Measurements from ENCODE around the gene MMP28.

The MMP28 gene

DNA sequence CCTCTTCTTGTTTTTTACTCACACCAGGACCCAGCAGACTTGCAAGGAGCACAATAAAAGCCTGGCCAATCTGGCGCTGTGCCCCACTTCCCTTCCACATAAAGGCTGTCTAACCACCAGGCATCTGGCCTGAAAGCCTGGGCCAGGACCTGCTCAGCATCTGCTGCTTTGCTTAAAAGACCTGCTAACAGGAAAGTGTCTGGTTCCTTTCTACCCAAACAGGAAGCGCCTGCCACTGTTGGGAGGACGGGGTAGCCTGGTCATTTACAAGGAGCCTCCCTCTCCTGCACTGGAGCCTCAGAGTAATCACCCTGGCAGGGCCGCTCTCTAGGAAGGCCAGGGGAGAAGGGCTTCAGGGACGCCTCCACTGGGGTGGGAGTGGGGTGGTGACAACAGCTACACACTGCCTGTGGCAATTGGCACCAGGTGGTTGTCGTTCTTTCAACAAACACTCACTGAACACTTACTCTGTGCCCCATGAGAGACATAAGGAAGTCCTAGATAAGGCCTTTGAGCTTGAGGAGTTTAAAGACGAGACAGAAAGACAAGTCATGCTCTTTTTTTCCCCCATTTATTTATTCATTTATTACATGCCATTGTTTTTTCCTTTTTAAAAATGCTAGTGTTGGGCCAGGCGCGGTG is 6.3 kb upstream of the MMP28 start:
- TF ChIP-seq, protein P1, sequence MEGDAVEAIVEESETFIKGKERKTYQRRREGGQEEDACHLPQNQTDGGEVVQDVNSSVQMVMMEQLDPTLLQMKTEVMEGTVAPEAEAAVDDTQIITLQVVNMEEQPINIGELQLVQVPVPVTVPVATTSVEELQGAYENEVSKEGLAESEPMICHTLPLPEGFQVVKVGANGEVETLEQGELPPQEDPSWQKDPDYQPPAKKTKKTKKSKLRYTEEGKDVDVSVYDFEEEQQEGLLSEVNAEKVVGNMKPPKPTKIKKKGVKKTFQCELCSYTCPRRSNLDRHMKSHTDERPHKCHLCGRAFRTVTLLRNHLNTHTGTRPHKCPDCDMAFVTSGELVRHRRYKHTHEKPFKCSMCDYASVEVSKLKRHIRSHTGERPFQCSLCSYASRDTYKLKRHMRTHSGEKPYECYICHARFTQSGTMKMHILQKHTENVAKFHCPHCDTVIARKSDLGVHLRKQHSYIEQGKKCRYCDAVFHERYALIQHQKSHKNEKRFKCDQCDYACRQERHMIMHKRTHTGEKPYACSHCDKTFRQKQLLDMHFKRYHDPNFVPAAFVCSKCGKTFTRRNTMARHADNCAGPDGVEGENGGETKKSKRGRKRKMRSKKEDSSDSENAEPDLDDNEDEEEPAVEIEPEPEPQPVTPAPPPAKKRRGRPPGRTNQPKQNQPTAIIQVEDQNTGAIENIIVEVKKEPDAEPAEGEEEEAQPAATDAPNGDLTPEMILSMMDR (IDR thresholded peaks at IDR 0.05; ENCODE audit: low read depth, low read length, missing control alignments): no peak
- no peak overlapping the region for H3K4me3 ChIP-seq (replicated peaks; ENCODE audit: low read depth, low read length)
- peak; percentile 80 for DNase-seq (ENCODE audit: extremely low read depth, low read depth)

DNA sequence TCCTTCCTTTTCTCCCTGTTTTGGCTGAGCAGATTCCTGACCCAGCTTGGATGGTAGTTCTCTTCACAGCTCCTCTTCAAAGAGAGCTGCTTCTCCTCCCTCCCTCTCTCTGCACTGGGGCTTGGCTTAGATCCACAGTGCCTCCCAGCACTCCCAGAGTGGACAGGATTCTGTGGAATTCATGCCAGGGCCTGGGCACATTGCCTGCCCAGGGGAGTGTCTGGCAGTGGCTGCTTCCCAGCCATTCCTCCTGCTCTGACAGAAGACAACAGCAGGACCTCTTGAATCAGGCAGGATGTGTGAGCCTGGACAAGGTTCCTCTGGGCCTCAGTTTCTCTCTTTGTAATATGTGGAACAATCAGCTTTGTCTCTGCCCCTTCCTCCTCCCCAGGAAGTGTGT is 4.5 kb upstream of the MMP28 start:
- H3K4me3 ChIP-seq (replicated peaks; ENCODE audit: low read depth, low read length): no peak overlapping the region
- TF ChIP-seq, protein P1 (IDR thresholded peaks at IDR 0.05; ENCODE audit: low read depth, low read length, missing control alignments): no peak
- no peak for DNase-seq (ENCODE audit: extremely low read depth, low read depth)

DNA sequence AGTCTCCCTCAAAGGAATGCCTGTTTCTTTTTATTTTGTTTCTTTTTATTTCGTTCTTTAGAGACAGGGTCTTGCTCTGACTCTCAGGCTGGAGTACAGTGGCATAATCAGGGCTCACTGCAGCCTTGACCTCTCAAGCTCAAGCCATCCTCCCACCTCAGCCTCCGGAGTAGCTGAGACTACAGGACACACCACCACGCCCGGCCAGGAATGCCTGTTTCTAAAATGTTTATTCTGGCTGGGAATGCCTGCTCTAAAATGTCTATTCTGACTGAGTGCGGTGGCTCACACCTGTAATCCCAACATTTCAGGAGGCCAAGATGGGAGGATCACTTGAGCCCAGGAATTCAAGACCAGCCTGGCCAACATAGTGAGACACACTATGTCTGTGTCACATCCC is 2.5 kb upstream of the MMP28 start:
- TF ChIP-seq, protein P1 (IDR thresholded peaks at IDR 0.05; ENCODE audit: low read depth, low read length, missing control alignments): no peak
- no peak for DNase-seq (ENCODE audit: extremely low read depth, low read depth)
- H3K4me3 ChIP-seq (replicated peaks; ENCODE audit: low read depth, low read length): no peak overlapping the region

DNA sequence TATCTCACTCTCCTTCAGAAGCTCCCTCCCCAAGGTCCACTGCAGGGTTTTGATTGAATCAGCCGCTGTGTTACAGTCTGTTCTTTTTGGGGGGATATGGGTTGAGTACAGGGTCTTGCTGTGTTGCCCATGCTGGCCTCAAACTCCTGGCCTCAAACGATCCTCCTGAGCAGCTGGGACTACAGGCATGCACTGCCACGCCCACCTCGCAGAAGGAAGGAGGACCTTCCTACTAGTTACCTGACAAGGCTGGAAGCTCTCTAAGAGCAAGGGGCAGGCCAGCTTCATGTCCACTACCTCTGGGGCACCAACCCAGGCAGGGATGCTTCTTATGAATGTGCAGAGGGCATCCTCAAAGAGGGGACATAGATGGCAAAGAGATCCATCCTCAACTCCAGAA is 1.9 kb upstream of the MMP28 start:
- TF ChIP-seq, protein P1 (IDR thresholded peaks at IDR 0.05; ENCODE audit: low read depth, low read length, missing control alignments): no peak
- no peak overlapping the region for H3K4me3 ChIP-seq (replicated peaks; ENCODE audit: low read depth, low read length)
- no peak for DNase-seq (ENCODE audit: extremely low read depth, low read depth)

DNA sequence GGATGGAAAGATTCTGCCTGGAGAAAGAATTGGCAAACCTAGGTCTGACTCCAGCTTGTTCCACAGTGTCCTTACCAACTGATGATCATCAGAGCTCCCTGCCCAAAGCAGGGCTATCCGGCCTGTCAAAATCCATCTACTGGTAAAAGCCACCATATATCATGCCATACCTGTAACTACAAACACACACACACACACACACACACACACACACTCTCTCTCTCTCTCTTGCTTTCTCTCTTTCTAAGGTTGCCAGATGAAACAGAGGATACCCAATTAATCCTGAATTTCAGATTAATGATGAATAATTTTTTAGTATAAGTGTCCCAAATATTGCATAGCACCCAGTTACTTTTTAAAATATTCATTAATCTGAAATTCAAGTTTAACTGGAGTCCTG is 1.5 kb upstream of the MMP28 start:
- DNase-seq (ENCODE audit: extremely low read depth, low read depth): no peak
- H3K4me3 ChIP-seq (replicated peaks; ENCODE audit: low read depth, low read length): no peak overlapping the region
- TF ChIP-seq, protein P1 (IDR thresholded peaks at IDR 0.05; ENCODE audit: low read depth, low read length, missing control alignments): no peak

DNA sequence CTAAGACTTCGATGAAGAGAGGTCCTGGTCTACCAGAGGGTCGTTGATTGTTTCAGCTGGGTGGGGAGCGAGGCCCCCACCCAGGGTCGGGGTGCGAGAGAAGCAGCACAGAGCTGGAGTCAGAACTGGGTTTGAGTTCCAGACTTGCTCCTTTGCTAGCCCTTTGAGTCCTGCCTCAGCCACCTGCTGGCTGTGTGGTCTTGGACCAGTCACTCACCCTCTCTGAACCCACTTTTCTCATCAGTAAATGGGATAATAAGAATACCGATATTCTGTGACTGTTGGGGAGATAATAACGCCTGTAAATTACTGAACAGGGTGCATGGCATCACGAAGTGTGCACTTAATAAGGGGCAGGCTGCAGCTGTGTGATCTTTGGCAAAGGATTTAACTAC is 427 bp upstream of the MMP28 start:
- TF ChIP-seq, protein P1 (IDR thresholded peaks at IDR 0.05; ENCODE audit: low read depth, low read length, missing control alignments): no peak
- peak overlapping the region; percentile 46 for H3K4me3 ChIP-seq (replicated peaks; ENCODE audit: low read depth, low read length)

DNA sequence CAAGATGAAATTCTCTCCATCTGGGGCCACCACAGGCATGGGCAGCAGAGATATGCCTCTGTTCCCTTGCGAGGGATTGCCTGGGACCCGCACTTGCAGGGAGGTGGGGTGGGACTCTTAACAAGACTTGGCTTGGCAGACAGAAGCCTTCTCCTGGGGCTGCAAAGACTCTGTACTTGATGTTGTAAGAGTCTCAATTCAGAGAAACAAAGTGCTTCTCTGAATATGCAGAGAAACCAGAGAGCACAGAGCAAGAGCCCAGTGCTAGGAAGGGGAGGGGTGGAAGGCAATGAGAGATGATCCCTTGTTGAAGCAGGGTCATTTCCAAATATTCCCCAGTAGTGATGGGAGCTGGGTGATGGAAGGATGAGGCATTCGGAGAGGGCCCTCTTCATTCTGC is 2.2 kb downstream of the MMP28 start:
- no peak overlapping the region for H3K4me3 ChIP-seq (replicated peaks; ENCODE audit: low read depth, low read length)
- TF ChIP-seq, protein P1 (IDR thresholded peaks at IDR 0.05; ENCODE audit: low read depth, low read length, missing control alignments): no peak
- DNase-seq (ENCODE audit: extremely low read depth, low read depth): no peak

More for the DNA sequence above, 427 bp upstream of the MMP28 start:
- DNase-seq (ENCODE audit: extremely low read depth, low read depth): no peak
